K562 (cell line): ENCODE data around the gene CAMP. TPM values are rescaled to one million over a fixed set of nuclear protein-coding genes. Genes with fewer than 3 reads are reported as not detected.
A peak's percentile ranks its signal among the peaks of the same experiment; 100 is the strongest.

Experiments used
- ATAC-seq: fragments of 200-7000 bp; cut with Tn5 transposase; 3 replicates; pipeline ENCODE4 v1.9.1; 2020; ENCODE audit warnings: moderate library complexity
- BruUV-seq: library from RNA; stranded (reverse); fragments of 400-500 nt; replicated peaks from 2 replicates; lab custom pipeline; 2021; lab: Mats Ljungman, UMichigan
- CTCF ChIA-PET: fragments of 300-600 bp; formaldehyde crosslinking; extraction: SDS; loops from one replicate; lab custom pipeline; 2021; ENCODE audit warnings: low intra/inter-chr PET ratio; lab: Yijun Ruan, JAX
- POLR2A ChIA-PET: fragments of 300-600, 350-650 bp; sonication (Branson Sonifier 250); formaldehyde crosslinking; extraction: SDS; loops from one replicate; lab custom pipeline; 2021; ENCODE audit warnings: antibody characterized with exemption, inconsistent platforms; lab: Yijun Ruan, JAX
- DNase-seq, 4 experiments: peaks; one replicate each; pipeline versions ENCODE4 v3.0.0 to v3.0.0-alpha.2; 2011 to 2018; ENCODE audit warnings: low spot score in 3 of 4, mixed read lengths in 3 of 4; ENCODE audit errors: extremely low read depth in 1 of 4
- FAIRE-seq: peaks from 2 replicates; lab custom pipeline; 2011; peaks lifted over from hg19 to GRCh38; lab: Jason Lieb, UNC
- H2AFZ ChIP-seq: 2 replicates; pipeline ENCODE4 v1.6.0; 2011; ENCODE audit warnings: low read depth, low read length, control low read depth, inconsistent platforms
- H3K27ac ChIP-seq: fragments of 200-600 bp; 3 replicates; pipeline ENCODE4 v1.8.0; 2011; ENCODE audit warnings: low read depth, mild to moderate bottlenecking, control low read depth, inconsistent platforms, low read length, moderate library complexity, mixed read lengths; ENCODE audit errors: extremely low read depth
- H3K27me3 ChIP-seq, 2 experiments: fragments of 300-600 bp in 1 of 2; 2 replicates in 1 of 2; 3 replicates in 1 of 2; pipeline versions ENCODE4 v1.6.0 to v1.8.0; 2011; ENCODE audit warnings: inconsistent platforms in 2 of 2, low read length in 2 of 2, mild to moderate bottlenecking in 1 of 2, mixed read lengths in 1 of 2, moderate library complexity in 1 of 2; ENCODE audit not compliant: control insufficient read depth in 2 of 2, insufficient read depth in 2 of 2
- H3K36me3 ChIP-seq: fragments of 300-600 bp; 3 replicates; pipeline ENCODE4 v1.8.0; 2011; ENCODE audit warnings: mild to moderate bottlenecking, low read length, inconsistent platforms; ENCODE audit not compliant: control insufficient read depth, insufficient read depth
- H3K4me1 ChIP-seq, 2 experiments: fragments of 200-600 bp in 1 of 2; replicated peaks in 1 of 2; 2 replicates in 1 of 2; 3 replicates in 1 of 2; pipeline versions ENCODE4 v1.5.1 to v1.8.0; 2011; ENCODE audit warnings: inconsistent platforms in 2 of 2, low read length in 2 of 2, mild to moderate bottlenecking in 1 of 2, mixed read lengths in 1 of 2, moderate library complexity in 1 of 2; ENCODE audit not compliant: control insufficient read depth in 2 of 2, insufficient read depth in 2 of 2
- H3K4me2 ChIP-seq: 2 replicates; pipeline ENCODE4 v1.6.1; 2011; ENCODE audit warnings: low read length, control low read depth, inconsistent platforms, mixed read lengths; ENCODE audit not compliant: insufficient read depth
- H3K4me3 ChIP-seq: fragments of 200-600 bp; sonication (generic), shearing (Covaris generic); 2 replicates; pipeline ENCODE4 v1.5.1; 2016; ENCODE audit warnings: control low read depth, inconsistent platforms
- H3K79me2 ChIP-seq: fragments of 200-600 bp; 3 replicates; pipeline ENCODE4 v1.8.0; 2011; ENCODE audit warnings: low read length, inconsistent platforms; ENCODE audit not compliant: control insufficient read depth, insufficient read depth
- H3K9ac ChIP-seq, 2 experiments: 2 replicates each; pipeline versions ENCODE4 v1.6.0 to v1.6.1; 2011; ENCODE audit warnings: low read depth in 2 of 2, low read length in 2 of 2, control low read depth in 1 of 2, inconsistent platforms in 1 of 2, mild to moderate bottlenecking in 1 of 2, mixed read lengths in 1 of 2; ENCODE audit not compliant: insufficient read depth in 1 of 2
- H3K9me1 ChIP-seq: one replicate; pipeline ENCODE4 v1.6.0; 2011; ENCODE audit warnings: inconsistent platforms, mild to moderate bottlenecking, low read length, moderate library complexity; ENCODE audit not compliant: control insufficient read depth, insufficient read depth
- H3K9me3 ChIP-seq: replicated peaks from 2 replicates; pipeline ENCODE4 v1.5.1; 2011; ENCODE audit warnings: low read depth, low read length, inconsistent platforms; ENCODE audit not compliant: control insufficient read depth, insufficient read depth
- H4K20me1 ChIP-seq: replicated peaks from 2 replicates; pipeline ENCODE4 v1.6.1; 2011; ENCODE audit warnings: low read length, inconsistent platforms, mixed read lengths; ENCODE audit not compliant: control insufficient read depth, insufficient read depth
- DACH1 ChIP-seq: fragments of 450-650 bp; IDR thresholded peaks from 2 replicates; pipeline ENCODE4 v1.6.1; 2018; ENCODE audit not compliant: partially characterized antibody
- DMBX1 ChIP-seq: fragments of 250-450 bp; sonication (Bioruptor Pico); IDR thresholded peaks from 2 replicates; pipeline ENCODE4 v1.8.0; 2022; ENCODE audit warnings: inconsistent platforms, mild to moderate bottlenecking, moderate library complexity, borderline replicate concordance
- ELF1 ChIP-seq: fragments of 200-800 bp; sonication (Bioruptor generic); IDR thresholded peaks from 2 replicates; pipeline ENCODE4 v1.6.1; 2016; ENCODE audit warnings: missing genetic modification characterization, missing compliant biosample characterization
- HIVEP1 ChIP-seq: fragments of 250-450 bp; sonication (Bioruptor Pico); IDR thresholded peaks from 2 replicates; pipeline ENCODE4 v1.4.0; 2020; ENCODE audit warnings: mild to moderate bottlenecking
- MCM5 ChIP-seq: fragments of 450-650 bp; IDR thresholded peaks from 2 replicates; pipeline ENCODE4 v1.6.1; 2016; ENCODE audit warnings: low read depth
- PRDM10 ChIP-seq: fragments of 450-650 bp; IDR thresholded peaks from 2 replicates; pipeline ENCODE4 v1.6.1; 2018; ENCODE audit not compliant: partially characterized antibody
- TFE3 ChIP-seq: fragments of 450-650 bp; formaldehyde crosslinking; IDR thresholded peaks from 2 replicates; pipeline ENCODE4 v1.4.0; 2020; ENCODE audit warnings: mild to moderate bottlenecking, mixed read lengths
- ZNF274 ChIP-seq: IDR thresholded peaks from 2 replicates; pipeline ENCODE4 v1.6.1; 2011; ENCODE audit warnings: low read depth, mild to moderate bottlenecking, low read length, moderate library complexity, borderline replicate concordance
- WGBS: fragments of 100-300 bp; shearing (Covaris generic); methylation state at CpG from one replicate; pipeline ENCODE4 v1.1.6; 2016; ENCODE audit warnings: low coverage, mixed read lengths; ENCODE audit not compliant: insufficient coverage; ENCODE audit errors: missing lambda C conversion rate; 5-methylcytosine and 5-hydroxymethylcytosine counted together
- in situ Hi-C: fragments of 300-500 bp; cut with MboI; formaldehyde crosslinking; loops from 4 replicates; pipeline ENCODE4 v1.15.0; 2018; ENCODE audit warnings: inconsistent platforms, mixed read lengths
- intact Hi-C: fragments of 100-400 bp; cut with micrococcal nuclease; formaldehyde crosslinking; loops from 2 replicates; pipeline ENCODE4 v1.14.2; 2022
- polyA plus RNA-seq, 8 experiments: library from polyadenylated mRNA; depleted of rRNA in 4 of 8; stranded (reverse) in 5 of 8; unstranded in 3 of 8; fragments of >200 nt; fragmentation: Nextera tagmentation in 2 of 8; fragmentation: Illumina TruSeq in 1 of 8; extraction: Ambion mirVana in 2 of 8; extraction: Trizol in 1 of 8; gene quantifications; 2 replicates each; pipeline versions ENCODE4 v1.2.1 to v1.2.3, GENCODE V29; 2011 to 2014; ENCODE audit warnings: inconsistent platforms in 1 of 8, missing spikeins in 1 of 8
- total RNA-seq, 7 experiments: library from RNA; depleted of rRNA in 6 of 7; stranded (reverse); fragments of >200 nt in 6 of 7; fragmentation: Illumina TruSeq in 2 of 7; extraction: Trizol in 2 of 7; gene quantifications; 2 replicates each; pipeline versions ENCODE4 v1.2.1 to v1.2.3, GENCODE V29; 2011 to 2021; ENCODE audit warnings: low replicate concordance in 1 of 7

CAMP gene
- total and polyA plus RNA-seq, 9 of the 15 experiments (the other 6 are each of a cell fraction or from before 2014, with no cell fraction given) = 0.22 TPM; not detected in 8

GRCh38 chr3:48267782-48268181, 44.5 kb downstream of the CAMP start:
- peaks cover 57% of the 10 kb centered on the region; the same call in 2 of the 3 replicates for H3K36me3 ChIP-seq
- no peaks in the 10 kb centered on the region for H3K79me2 ChIP-seq
- TF ChIP-seq DMBX1 (CRISPR knock-in tag) = no peak
- TF ChIP-seq, all 486 proteins: peak for 0
- H3K4me3 ChIP-seq = no peak overlapping the region
- POLR2A ChIA-PET = interaction anchor here (0.6 to 0.9 kb wide), 3 partner anchors 11 to 740 kb away, joined by 3 read pairs; no protein-coding TSS in a partner anchor
- H3K9ac ChIP-seq = no peak overlapping the region
- H3K4me1 ChIP-seq = no peaks in the 10 kb centered on the region; a peak in 1 of 5 replicates
- no peak for ATAC-seq
- no peak for FAIRE-seq
- CTCF ChIA-PET = no interaction called here
- no peak overlapping the region for H2AFZ ChIP-seq
- intact Hi-C loops (no loop called here), in situ Hi-C loops (no loop called here)
- BruUV-seq = no TSS peak
- H3K4me2 ChIP-seq = no peak overlapping the region
- no peak for DNase-seq
- 83% methylated on average over 2 of the region's 2 CpGs for WGBS
- H4K20me1 ChIP-seq = no peaks in the 10 kb centered on the region
- H3K27ac ChIP-seq = no peak overlapping the region
- no peaks in the 10 kb centered on the region for H3K9me1 ChIP-seq
- H3K27me3 ChIP-seq = no peaks in the 10 kb centered on the region
- peaks cover 4% of the 10 kb centered on the region; the same call in 1 of the 2 replicates for H3K9me3 ChIP-seq

GRCh38 chr3:48268381-48268935, 45.2 kb downstream of the CAMP start:
- Histone ChIP-seq H3K27ac (no peak overlapping the region), H3K4me1 (no peaks in the 10 kb centered on the region; a peak in 1 of 5 replicates), H4K20me1 (no peaks in the 10 kb centered on the region), H3K27me3 (no peaks in the 10 kb centered on the region), H3K9me3 (peaks cover 4% of the 10 kb centered on the region; the same call in 1 of the 2 replicates), H3K9me1 (no peaks in the 10 kb centered on the region), H3K79me2 (no peaks in the 10 kb centered on the region), H3K4me3 (no peak overlapping the region), H2AFZ (no peak overlapping the region), H3K4me2 (no peak overlapping the region), H3K36me3 (peaks cover 52% of the 10 kb centered on the region; the same call in 2 of the 3 replicates), H3K9ac (no peak overlapping the region)
- in situ Hi-C loops = no loop called here
- ChIA-PET POLR2A (interaction anchor here (0.6 to 0.9 kb wide), 3 partner anchors 12 to 739 kb away, joined by 3 read pairs; no protein-coding TSS in a partner anchor), CTCF (no interaction called here)
- TSS peak; percentile 43 for BruUV-seq
- TF ChIP-seq TFE3 (CRISPR knock-in tag) (no peak), DACH1 (no peak), ELF1 (tag) (no peak), ZNF274 (no peak), MCM5 (no peak), PRDM10 (no peak), HIVEP1 (no peak)
- no peak for DNase-seq
- no peak for ATAC-seq
- no peak for FAIRE-seq
- WGBS = 92% methylated on average over 12 of the region's 13 CpGs
- intact Hi-C loops = no loop called here
